PC-3 (cell line): Measurements from ENCODE around the gene CREBL2. TPM values are rescaled to one million over a fixed set of nuclear protein-coding genes. Genes with fewer than 3 reads are reported as not detected.

Source experiments
- ATAC-seq: fragments of 200-7000 bp; cut with Tn5 transposase; 2 replicates; pipeline ENCODE4 v1.9.1; 2020; ENCODE audit warnings: mild to moderate bottlenecking, moderate library complexity
- BruUV-seq: library from RNA; stranded (reverse); fragments of 400-500 nt; replicated peaks from 2 replicates; lab custom pipeline; 2021; lab: Mats Ljungman, UMichigan
- CTCF ChIA-PET: fragments of 300-600 bp; sonication (Branson Sonifier 250); formaldehyde crosslinking; loops from one replicate; lab custom pipeline; 2022; ENCODE audit warnings: antibody characterized with exemption; lab: Charles Lee
- POLR2A ChIA-PET: fragments of 300-600 bp; sonication (Branson Sonifier 250); formaldehyde crosslinking; loops from one replicate; lab custom pipeline; 2022; ENCODE audit warnings: antibody characterized with exemption; ENCODE audit not compliant: unreplicated experiment; lab: Charles Lee
- DNase-seq: peaks from one replicate; pipeline ENCODE4 v3.0.0-alpha.2; 2015
- H2AFZ ChIP-seq: fragments of 300-600 bp; sonication (generic); 2 replicates; pipeline ENCODE4 v1.6.0; 2016; ENCODE audit warnings: antibody characterized with exemption, low read length
- H3F3A ChIP-seq: fragments of 300-600 bp; sonication (generic); one replicate; pipeline ENCODE4 v1.6.0; 2017; ENCODE audit warnings: antibody characterized with exemption, low read length, control low read depth, mild to moderate bottlenecking; ENCODE audit not compliant: unreplicated experiment
- H3K27ac ChIP-seq: fragments of 300-600 bp; sonication (generic); 2 replicates; pipeline ENCODE4 v1.5.1; 2016; ENCODE audit warnings: mild to moderate bottlenecking, low read length
- H3K27me3 ChIP-seq: fragments of 300-600 bp; sonication (generic); 2 replicates; pipeline ENCODE4 v1.6.1; 2016; ENCODE audit warnings: low read length, mixed read lengths
- H3K36me3 ChIP-seq: fragments of 300-600 bp; sonication (generic); 2 replicates; pipeline ENCODE4 v1.6.1; 2016; ENCODE audit warnings: low read depth, mixed run types, low read length, mixed read lengths
- H3K4me1 ChIP-seq: fragments of 300-600 bp; sonication (generic); 2 replicates; pipeline ENCODE4 v1.5.1; 2016; ENCODE audit warnings: low read length; ENCODE audit not compliant: insufficient read depth
- H3K4me2 ChIP-seq: fragments of 300-600 bp; sonication (generic); 2 replicates; pipeline ENCODE4 v1.6.0; 2016; ENCODE audit warnings: low read length
- H3K4me3 ChIP-seq: fragments of 300-600 bp; sonication (generic); 2 replicates; pipeline ENCODE4 v1.5.1; 2016; ENCODE audit warnings: mild to moderate bottlenecking, low read length, mixed read lengths
- H3K79me2 ChIP-seq: fragments of 300-600 bp; sonication (generic); 2 replicates; pipeline ENCODE4 v1.6.1; 2017; ENCODE audit warnings: low read length, mixed read lengths
- H3K9ac ChIP-seq: fragments of 300-600 bp; sonication (generic); 2 replicates; pipeline ENCODE4 v1.6.0; 2016; ENCODE audit warnings: mild to moderate bottlenecking, low read length
- H3K9me2 ChIP-seq: fragments of 300-600 bp; sonication (generic); replicated peaks from 2 replicates; pipeline ENCODE4 v1.6.1; 2016; ENCODE audit warnings: mixed run types, low read length, mixed read lengths
- H3K9me3 ChIP-seq: fragments of 300-600 bp; sonication (generic); 2 replicates; pipeline ENCODE4 v1.6.1; 2016; ENCODE audit warnings: low read length, mixed read lengths
- H4K20me1 ChIP-seq: fragments of 300-600 bp; sonication (generic); 2 replicates; pipeline ENCODE4 v1.6.1; 2016; ENCODE audit warnings: low read length, mixed read lengths
- CTCF ChIP-seq: fragments of 300-600 bp; sonication (generic); conservative IDR thresholded peaks from 2 replicates; pipeline ENCODE4 v1.5.1; 2017; ENCODE audit warnings: antibody characterized with exemption, low read depth, mild to moderate bottlenecking, low read length
- EZH2 ChIP-seq: fragments of 300-600 bp; sonication (generic); IDR thresholded peaks from one replicate; pipeline ENCODE4 v1.6.1; 2017; ENCODE audit warnings: antibody characterized with exemption, mild to moderate bottlenecking, low read length; ENCODE audit not compliant: unreplicated experiment
- EZH2phosphoT487 ChIP-seq: fragments of 300-600 bp; sonication (generic); IDR thresholded peaks from 2 replicates; pipeline ENCODE4 v1.6.1; 2018; ENCODE audit warnings: mild to moderate bottlenecking, antibody characterized with exemption, low read length, borderline replicate concordance
- intact Hi-C: fragments of 100-400 bp; cut with micrococcal nuclease; formaldehyde crosslinking; loops from 2 replicates; pipeline ENCODE4 v1.9.0; 2023
- total RNA-seq: library from RNA; depleted of rRNA; stranded (reverse); fragments of >200 nt; gene quantifications from 2 replicates; pipeline ENCODE4 v1.2.3, GENCODE V29; 2014

CREBL2 gene
- total RNA-seq, 1 experiment from 2014 or later, result 14.2 TPM

- BruUV-seq, result no TSS peak
- ATAC-seq (no peak), DNase-seq (no peak)
- H3K9ac ChIP-seq, result no peak overlapping the region
- no peak overlapping the region for H3K27ac ChIP-seq
- TF ChIP-seq EZH2phosphoT487 (no peak), EZH2 (no peak), CTCF (no peak)
- no peak overlapping the region for H2AFZ ChIP-seq
- no peak overlapping the region for H3K4me2 ChIP-seq
- no peaks in the 10 kb centered on the region for H3K79me2 ChIP-seq
- ChIA-PET POLR2A (interaction anchor here (0.6 kb wide), 1 partner anchor 273 kb away, joined by 10 read pairs; no protein-coding TSS in a partner anchor), CTCF (no interaction called here)
- H3K9me3 ChIP-seq, result no peaks in the 10 kb centered on the region
- H3F3A ChIP-seq, result no peaks in the 10 kb centered on the region
- no peak overlapping the region for H3K4me3 ChIP-seq
- no peaks in the 10 kb centered on the region for H3K4me1 ChIP-seq
- no peaks in the 10 kb centered on the region for H3K9me2 ChIP-seq
- H3K36me3 ChIP-seq, result no peaks in the 10 kb centered on the region
- no peaks in the 10 kb centered on the region for H4K20me1 ChIP-seq
- no peaks in the 10 kb centered on the region for H3K27me3 ChIP-seq
- intact Hi-C loops, result no loop called here
Measured at GRCh38 chr12:12622418-12622817, 10.7 kb downstream of the CREBL2 start.

GRCh38 chr12:12624498-12624992 is 12.9 kb downstream of the CREBL2 start:
- ATAC-seq (no peak), DNase-seq (no peak)
- CTCF ChIA-PET, result no interaction called here
- Histone ChIP-seq H3K4me1 (peaks cover 13% of the 10 kb centered on the region), H3K4me3 (no peak overlapping the region), H4K20me1 (no peaks in the 10 kb centered on the region), H3K79me2 (peaks cover 11% of the 10 kb centered on the region), H3K4me2 (no peak overlapping the region), H3F3A (no peaks in the 10 kb centered on the region), H2AFZ (no peak overlapping the region), H3K27ac (no peak overlapping the region), H3K27me3 (no peaks in the 10 kb centered on the region), H3K9me2 (no peaks in the 10 kb centered on the region), H3K9me3 (no peaks in the 10 kb centered on the region), H3K9ac (no peak overlapping the region), H3K36me3 (no peaks in the 10 kb centered on the region)
- no TSS peak for BruUV-seq
- intact Hi-C loops, result no loop called here
- POLR2A ChIA-PET, result no interaction called here
- TF ChIP-seq EZH2 (no peak), EZH2phosphoT487 (no peak), CTCF (no peak)

- H3K9me2 ChIP-seq, result no peaks in the 10 kb centered on the region
- peaks cover 27% of the 10 kb centered on the region for H3K79me2 ChIP-seq
- no peaks in the 10 kb centered on the region for H4K20me1 ChIP-seq
- no peak overlapping the region for H2AFZ ChIP-seq
- no peaks in the 10 kb centered on the region for H3K27me3 ChIP-seq
- H3K9me3 ChIP-seq, result no peaks in the 10 kb centered on the region
- H3F3A ChIP-seq, result no peaks in the 10 kb centered on the region
- no peak overlapping the region for H3K9ac ChIP-seq
- H3K4me2 ChIP-seq, result no peak overlapping the region
- H3K4me1 ChIP-seq, result peaks cover 13% of the 10 kb centered on the region
- no peak for ATAC-seq
- DNase-seq, result no peak
- BruUV-seq, result no TSS peak
- no peak overlapping the region for H3K4me3 ChIP-seq
- ChIA-PET CTCF (no interaction called here), POLR2A (no interaction called here)
- TF ChIP-seq EZH2phosphoT487 (no peak), CTCF (no peak), EZH2 (no peak)
- intact Hi-C loops, result no loop called here
- H3K36me3 ChIP-seq, result no peaks in the 10 kb centered on the region
- H3K27ac ChIP-seq, result no peak overlapping the region
Measured at GRCh38 chr12:12626471-12626870, 14.8 kb downstream of the CREBL2 start.
